ENCODE measurements around the gene CCL17. TPM values are rescaled to one million over a fixed set of nuclear protein-coding genes. Genes with fewer than 3 reads are reported as not detected.
"Not testable (repeated sequence)": the region's sequence is repeated elsewhere in the genome, so short reads cannot be mapped to it uniquely, and the experiment has no call there.

CCL17 gene
- polyA plus RNA-seq, 3 donors = not detected

DNA sequence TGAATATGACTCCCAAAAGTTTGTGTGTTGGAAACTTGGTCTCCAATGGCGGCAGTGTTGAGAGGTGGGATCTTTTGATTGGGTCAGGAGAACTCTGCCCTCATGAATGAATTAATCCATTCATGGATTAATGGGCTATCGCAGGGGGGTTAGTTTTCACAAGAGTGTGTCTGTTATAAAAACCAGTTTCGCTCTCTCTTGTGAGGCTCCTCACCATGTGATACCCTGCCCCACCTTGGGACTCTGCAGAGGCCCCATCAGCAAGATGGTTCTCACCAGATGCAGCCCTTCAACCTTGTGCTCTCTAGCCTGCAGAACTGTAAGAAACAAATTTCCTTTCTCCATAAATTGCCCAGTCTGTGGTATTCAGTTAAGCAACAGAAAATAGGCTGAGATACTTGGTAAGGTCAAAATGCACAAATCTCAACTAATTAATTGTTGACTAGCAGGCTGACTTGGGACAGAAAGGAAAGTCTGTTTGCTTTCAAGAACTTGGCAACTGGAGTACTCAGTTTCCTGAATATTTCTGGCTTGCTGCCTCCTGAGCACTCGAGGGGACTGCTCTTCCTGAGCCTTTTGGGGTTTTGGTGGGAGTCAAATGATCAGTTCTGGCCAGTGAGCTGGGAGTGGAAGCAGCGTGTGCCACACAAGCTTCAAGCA, 13.8 kb upstream of the CCL17 start:
- no peak overlapping the region for H3K27ac ChIP-seq (ENCODE audit: low read depth, low read length)
- WGBS, 3 donors = 53 to 66% (median 58%) methylated on average over 5 of the region's 5 CpGs

DNA sequence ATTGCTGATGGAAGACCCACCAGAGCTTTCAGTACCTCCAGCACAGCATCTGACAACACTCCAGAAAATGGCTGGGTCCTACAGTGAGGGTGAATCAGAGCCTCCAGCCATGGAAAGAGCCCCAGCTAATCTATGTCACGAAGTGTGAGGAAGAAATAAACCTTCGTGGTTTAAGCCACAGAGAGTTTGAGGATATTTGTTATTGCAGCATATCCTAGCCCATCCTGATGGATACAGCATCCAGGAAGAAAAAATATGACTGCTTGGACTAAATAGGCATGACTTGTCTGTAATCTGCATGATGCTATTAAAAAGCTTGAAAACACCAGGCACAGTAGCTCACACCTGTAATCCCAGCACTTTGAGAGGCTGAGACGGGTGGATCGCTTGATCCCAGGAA, 13.3 kb upstream of the CCL17 start:
- no peak overlapping the region for H3K27ac ChIP-seq (ENCODE audit: low read depth, low read length)
- WGBS, 3 donors = 61 to 83% (median 67%) methylated on average over 4 of the region's 4 CpGs

DNA sequence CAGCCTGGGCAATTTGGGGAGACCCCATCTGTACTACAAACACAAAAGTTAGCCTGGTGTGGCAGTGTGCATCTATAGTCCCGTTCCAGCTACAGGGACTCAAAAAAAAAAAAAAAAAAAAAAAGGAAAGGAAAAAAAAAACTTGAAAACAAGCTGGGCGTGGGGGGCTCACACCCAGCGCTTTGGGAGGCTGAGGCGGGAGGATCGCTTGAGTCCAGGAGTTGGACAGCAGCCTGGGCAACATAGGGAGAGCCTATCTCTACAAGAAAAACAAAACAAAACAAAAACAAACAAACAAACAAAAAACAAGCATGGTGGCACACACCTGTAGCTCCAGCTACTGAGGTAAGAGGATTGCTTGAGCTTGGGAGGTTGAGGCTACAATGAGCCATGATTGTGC, 12.9 kb upstream of the CCL17 start:
- no peak overlapping the region for H3K27ac ChIP-seq (ENCODE audit: low read depth, low read length)
- WGBS, 3 donors = 79 to 84% (median 82%) methylated on average over 5 of the region's 5 CpGs

DNA sequence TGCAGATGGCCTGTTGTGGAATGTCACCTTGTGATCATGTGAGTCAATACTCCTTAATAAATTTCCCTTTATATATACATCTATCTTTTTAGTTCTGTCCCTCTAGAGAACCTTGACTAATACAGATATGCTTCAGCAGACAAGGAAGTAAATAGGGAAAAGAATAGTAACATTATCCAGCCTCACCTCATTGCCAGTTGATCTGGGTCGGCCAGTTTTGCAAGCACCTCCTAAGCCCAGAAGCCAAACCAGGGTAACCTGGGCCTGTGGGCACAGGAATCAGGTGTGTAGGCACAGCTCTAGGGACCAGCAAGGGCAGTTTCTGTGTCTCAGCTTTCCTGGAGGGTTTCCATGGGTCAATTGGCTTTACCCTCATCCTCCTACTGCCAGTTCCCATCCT, 11.9 kb upstream of the CCL17 start:
- 20 to 82% (median 80%) methylated on average over 1 of the region's 1 CpG for WGBS, 3 donors
- no peak overlapping the region for H3K27ac ChIP-seq (ENCODE audit: low read depth, low read length)

DNA sequence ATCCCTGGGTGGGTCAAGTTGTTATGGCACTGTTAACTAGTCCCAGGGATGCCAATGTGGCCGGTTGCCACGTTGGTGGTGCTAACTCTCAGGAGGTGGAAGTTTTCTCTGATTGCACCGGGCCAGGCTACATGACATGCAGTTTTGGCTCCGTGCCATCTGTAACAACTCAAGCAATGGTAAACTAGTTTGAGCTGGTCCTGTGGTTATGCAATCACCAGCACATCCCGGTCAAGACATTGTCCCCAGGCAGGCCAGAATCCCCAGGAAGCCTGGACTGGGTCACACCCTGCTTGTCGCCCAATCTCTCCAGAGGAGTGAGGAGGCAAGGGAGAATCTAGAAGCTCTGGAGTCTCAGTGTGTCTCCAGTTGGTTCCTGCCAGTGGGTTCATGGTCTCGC, 10.1 kb upstream of the CCL17 start:
- WGBS, 3 donors = 53 to 57% (median 54%) methylated on average over 7 of the region's 7 CpGs
- H3K27ac ChIP-seq (ENCODE audit: low read depth, low read length) = no peak overlapping the region

DNA sequence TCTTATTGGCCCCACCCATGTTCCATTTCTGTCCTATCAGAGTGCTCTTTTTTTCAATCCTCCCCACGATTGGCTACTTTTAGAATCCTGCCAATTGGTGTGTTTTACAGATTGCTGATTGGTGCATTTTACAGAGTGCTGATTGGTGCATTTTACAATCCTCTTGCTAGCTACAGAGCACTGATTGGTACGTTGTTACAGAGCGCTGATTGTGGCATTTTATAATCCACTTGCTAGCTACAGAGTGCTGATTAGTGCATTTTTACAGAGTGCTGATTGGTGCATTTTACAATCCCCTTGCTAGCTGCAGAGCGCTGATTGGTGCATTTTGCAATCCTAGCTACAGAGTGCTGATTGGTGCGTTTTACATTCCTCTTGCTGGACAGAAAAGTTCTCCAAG, 9.5 kb upstream of the CCL17 start:
- no peak overlapping the region for H3K27ac ChIP-seq (ENCODE audit: low read depth, low read length)
- 85 to 92% (median 88%) methylated on average over 5 of the region's 5 CpGs for WGBS, 3 donors

DNA sequence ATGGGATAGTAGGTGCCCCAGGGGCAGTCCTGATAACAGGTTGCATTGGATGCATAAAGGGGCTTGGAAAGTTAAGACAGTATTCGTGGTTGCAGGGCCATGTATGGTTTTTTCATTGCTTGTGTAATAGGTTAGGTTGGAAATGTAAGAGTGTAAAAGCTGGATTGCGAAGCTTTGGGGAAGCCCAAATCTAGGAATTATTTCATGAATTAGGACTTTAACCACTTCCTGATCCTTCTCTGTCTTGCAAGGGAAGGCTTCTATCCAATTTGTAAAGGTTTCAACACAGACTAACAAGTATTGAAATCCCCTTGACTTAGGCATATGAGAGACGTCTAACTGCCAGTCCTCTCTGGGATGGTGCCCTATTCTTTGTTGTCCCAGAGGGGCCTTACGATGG, 7.8 kb upstream of the CCL17 start:
- 65 to 90% (median 68%) methylated on average over 4 of the region's 4 CpGs for WGBS, 3 donors
- no peak overlapping the region for H3K27ac ChIP-seq (ENCODE audit: low read depth, low read length)

DNA sequence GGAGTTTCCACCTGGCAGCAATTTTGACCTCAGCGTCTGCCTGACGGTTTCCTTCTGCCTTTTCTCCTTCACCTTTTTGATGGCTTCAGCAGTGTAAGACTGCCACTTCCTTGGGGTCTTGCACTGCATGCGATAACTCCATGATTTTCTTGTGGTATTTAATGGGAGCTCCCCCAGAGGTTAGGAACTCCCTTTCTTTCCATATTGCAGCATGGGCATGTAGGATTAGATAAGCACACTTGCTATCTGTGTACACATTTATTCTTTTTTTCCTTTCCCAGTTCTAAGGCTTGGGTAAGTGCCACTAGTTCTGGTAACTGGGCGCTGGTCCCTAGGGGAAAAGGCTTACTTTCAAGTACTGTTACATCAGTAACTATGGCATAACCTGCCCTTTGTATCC, 7.1 kb upstream of the CCL17 start:
- WGBS, 3 donors = 81 to 87% (median 83%) methylated on average over 4 of the region's 4 CpGs
- H3K27ac ChIP-seq (ENCODE audit: low read depth, low read length) = not testable (repeated sequence)

DNA sequence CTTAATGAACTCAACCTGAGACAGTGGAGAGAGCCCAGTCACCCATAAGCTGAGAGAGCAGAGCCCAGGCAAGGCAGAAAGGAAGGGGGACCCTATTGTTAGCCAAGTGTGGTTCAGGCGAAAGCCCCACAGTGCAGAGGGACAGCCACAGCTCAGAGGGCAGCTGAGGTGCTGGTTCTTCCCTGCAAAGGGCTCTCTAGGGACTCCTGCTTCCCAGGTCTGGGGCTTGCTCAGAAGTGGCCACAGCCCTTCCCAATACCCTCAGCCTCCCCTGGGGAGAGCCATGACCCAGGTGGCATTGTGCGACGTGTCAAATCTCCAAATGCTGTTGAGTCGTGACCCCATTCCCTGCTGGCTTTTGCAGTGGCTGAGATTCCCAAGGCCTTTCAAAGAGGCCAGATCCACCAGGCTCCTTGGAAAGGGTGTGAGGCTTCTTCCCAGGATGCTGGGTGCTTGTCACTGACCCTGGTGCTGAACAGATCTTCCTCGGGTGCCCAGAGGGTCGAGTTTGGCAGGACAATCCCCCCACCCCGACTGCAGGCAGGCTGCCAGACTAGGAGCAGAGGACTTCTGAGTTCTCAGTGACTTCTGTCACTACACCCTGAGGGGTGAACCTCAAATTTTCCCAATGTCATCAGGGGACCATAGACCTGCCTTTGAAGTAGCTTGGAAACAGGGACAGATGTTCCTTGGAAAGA, 2.5 kb upstream of the CCL17 start:
- 54 to 71% (median 66%) methylated on average over 7 of the region's 7 CpGs for WGBS, 3 donors
- H3K27ac ChIP-seq (ENCODE audit: low read depth, low read length) = no peak overlapping the region

DNA sequence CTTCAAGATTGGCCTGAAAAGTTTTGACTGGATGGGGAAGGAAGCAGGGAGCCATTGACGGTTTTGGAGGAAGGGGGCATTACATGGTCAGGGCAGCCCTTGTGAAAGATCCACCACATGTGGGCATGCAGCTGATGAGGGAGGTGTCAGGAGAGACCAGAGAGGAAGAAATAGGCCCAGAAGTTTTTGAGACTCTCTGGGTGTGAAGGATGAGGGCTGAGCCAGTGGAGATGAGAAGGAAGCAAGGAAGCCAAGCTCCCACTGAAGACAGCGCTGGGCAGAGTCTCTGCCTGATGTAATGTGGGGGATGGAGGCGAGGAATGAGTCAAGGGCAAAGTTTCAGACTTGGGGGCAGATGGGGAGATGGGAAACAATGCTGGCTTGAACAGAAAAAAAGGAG, 530 bp downstream of the CCL17 start:
- 64 to 69% (median 68%) methylated on average over 3 of the region's 3 CpGs for WGBS, 3 donors

DNA sequence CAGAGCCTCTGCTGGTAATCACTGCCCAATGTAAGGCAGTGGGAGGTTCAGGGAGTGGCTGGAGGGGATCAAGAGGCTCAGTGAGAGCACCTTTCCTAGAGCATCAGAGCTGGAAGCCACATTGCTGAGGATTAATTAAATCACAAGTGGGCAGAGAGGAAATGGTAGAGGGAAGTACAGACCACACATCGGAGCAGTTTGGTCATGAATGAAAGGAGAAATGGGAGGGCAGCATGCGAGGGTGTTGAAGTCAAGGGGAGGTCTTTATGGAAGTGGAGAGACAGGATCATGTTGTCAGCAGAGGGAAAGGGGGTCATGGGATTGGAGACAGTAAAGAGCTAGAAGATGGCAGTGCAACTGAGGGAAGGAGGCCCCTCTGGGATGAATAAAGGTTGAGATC, 2.3 kb downstream of the CCL17 start:
- H3K27ac ChIP-seq (ENCODE audit: low read depth, low read length) = no peak overlapping the region
- 42 to 71% (median 46%) methylated on average over 2 of the region's 2 CpGs for WGBS, 3 donors

More for the DNA sequence above, 530 bp downstream of the CCL17 start:
- no peak overlapping the region for H3K27ac ChIP-seq (ENCODE audit: low read depth, low read length)

DNA sequence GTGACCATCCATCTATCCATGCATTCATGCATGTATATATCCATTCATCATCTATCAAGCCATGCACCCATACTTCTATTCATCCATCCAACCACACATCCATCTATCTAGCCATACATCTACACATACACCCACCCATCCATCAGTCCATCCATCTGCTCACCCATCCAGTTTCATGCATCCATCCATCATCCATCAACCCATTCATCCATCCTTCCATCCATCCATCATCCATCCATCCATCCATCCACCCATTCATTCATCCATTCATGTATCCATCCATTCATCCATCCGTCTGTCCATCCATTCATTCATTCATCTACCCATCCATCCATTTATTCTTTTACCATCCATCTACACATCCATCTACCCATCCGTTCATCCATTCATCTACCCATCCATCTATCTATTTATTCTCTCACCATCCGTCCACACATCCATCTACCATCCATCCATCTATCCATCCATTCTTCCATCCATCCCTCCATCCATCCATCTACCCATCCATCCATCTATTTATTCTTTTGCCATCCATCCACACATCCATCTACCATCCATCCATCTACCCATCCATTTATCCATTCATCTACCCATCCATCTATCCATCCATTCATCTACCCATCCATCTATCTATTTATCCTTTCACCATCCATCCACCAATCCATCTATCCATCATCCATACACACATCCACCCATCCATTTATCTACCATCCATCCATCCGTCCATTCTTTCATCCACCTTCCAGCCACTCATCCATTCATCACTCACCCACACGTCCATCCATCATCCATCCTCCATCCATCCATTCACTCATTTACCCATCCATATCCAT, 3.2 kb downstream of the CCL17 start:
- 75 to 97% (median 92%) methylated on average over 5 of the region's 5 CpGs for WGBS, 3 donors

DNA sequence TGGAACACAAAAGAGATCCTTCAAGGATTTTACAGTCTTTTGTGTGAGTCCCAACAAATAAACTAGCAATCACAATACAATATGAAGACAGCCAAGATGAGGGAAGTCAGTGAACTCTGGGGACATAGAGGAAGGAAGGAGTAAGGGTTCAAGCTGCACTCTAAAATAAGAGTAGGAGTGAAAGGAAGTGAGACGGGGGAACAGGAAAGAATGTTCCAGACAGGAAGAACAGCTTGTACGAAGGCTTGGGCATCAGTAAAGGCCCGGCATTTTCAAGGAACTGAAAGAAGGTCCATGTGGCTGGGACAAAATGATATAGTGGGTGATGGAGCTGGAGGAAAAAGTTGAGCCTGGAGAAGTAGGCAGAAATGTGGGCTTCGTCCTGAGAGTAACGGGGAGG, 4.5 kb downstream of the CCL17 start:
- H3K27ac ChIP-seq (ENCODE audit: low read depth, low read length) = no peak overlapping the region

More for the DNA sequence above, 3.2 kb downstream of the CCL17 start:
- no peak overlapping the region for H3K27ac ChIP-seq (ENCODE audit: low read depth, low read length)

DNA sequence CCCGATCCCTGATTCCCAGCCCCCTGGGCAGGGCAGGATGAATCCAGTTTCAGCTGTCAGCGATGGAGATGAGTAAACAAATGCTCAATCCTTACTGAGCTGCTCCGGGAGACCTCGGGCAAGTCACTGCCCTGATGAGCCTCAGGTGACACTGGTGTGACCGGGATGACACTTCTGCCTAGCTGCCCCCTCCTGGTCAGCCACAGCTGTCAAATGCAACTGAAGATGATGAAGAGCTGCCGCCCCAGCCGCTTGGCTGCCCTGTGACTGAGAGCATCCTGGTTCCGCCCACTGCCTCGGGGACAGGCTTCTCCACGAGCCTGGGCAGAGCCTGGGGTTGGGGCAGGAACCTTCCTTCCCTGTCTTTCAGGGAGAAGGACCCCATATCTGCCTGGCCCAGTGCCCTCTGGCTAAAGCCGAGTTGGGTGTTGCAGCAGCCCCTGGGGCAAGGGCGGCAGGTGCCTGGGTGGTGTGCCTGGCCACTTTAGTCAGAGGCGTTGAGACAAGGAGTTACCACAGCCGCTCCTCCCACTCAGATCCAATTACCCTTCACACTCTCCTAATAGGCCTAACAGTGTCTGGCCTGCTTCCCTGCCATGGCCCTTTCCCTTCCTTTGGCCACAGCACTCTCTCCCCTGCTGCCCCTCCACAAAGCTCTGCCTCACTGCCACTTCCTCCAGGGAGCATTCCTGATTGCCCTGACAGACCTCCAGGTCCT, 5.5 kb downstream of the CCL17 start:
- no peak overlapping the region for H3K27ac ChIP-seq (ENCODE audit: low read depth, low read length)
- 58 to 78% (median 72%) methylated on average over 13 to 14 of the region's 14 CpGs for WGBS, 3 donors

More for the DNA sequence above, 4.5 kb downstream of the CCL17 start:
- 47 to 75% (median 49%) methylated on average over 5 of the region's 5 CpGs for WGBS, 3 donors

DNA sequence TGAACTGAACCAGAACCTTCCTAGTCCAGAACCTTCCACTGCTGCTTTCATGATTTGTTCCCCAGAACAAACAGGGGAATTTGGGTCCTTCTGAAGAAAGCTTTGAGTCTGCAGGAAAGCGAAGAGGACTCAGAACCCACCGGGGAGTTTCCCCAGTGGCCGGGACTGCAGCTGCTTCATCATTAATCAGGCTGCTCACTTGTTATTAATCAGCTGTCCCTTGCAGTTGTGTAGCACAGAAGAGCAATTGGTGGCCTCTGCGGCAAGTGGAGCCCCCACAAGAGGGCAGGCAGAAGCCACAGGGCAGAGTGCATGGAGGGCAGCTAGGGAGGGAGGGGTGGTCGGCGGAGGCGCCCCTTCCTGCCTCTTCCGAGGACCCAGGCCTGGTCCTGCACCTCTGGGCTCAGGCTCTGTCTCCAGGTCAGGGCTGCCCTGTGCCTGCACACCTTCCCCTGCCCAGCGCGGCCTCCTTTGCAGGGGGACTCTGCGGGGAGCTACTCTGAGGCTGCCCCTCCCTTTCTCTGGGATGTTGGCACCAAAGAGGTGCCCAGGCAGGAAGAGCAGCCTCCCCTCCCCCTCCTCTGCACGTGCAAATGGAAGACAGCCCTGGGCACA, 6.9 kb downstream of the CCL17 start:
- 57 to 72% (median 65%) methylated on average over 11 to 12 of the region's 12 CpGs for WGBS, 3 donors

DNA sequence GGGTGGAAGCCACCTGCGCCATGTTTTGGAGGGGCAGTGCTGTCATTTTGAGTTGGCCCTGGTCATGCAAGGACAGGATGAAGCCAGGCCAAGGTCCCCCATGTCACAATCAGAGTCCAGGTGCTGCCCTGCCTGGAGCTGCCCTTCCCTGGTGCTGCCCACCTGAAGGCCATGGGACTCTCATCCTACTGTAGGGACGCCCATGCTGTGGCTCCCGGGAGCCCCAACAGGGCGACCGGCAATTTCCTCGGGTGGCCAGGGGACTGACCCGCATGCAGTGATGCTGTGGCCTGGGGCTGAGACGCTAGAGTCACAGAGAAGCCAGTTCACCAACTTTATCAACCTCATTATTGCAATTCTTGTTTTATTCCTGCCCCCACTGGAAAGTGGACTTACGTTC, 8.0 kb downstream of the CCL17 start:
- WGBS, 3 donors = 90 to 92% (median 90%) methylated on average over 9 of the region's 9 CpGs
- H3K27ac ChIP-seq (ENCODE audit: low read depth, low read length) = no peak overlapping the region

More for the DNA sequence above, 6.9 kb downstream of the CCL17 start:
- H3K27ac ChIP-seq (ENCODE audit: low read depth, low read length) = no peak overlapping the region

DNA sequence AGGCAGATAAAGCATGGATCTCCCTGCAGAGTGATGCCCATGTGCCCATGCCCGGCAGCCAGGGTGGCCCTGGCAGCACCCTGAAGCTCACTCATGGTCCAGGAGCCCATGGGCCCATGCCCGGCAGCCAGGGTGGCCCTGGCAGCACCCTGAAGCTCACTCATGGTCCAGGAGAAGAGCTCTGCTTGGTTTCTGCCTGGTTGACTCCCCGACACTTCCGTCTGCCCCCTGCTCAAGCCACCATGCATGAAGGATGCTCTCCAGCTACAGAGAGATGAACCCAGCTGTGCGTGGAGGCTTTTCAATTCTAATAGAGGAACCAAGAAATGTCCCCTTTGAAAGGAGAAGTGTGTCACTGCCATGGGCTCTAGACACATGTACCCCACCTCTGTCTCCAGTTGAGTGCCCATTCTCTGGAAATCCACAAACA, 8.7 kb downstream of the CCL17 start:
- WGBS, 3 donors = 79 to 86% (median 86%) methylated on average over 5 of the region's 5 CpGs
- no peak overlapping the region for H3K27ac ChIP-seq (ENCODE audit: low read depth, low read length)

DNA sequence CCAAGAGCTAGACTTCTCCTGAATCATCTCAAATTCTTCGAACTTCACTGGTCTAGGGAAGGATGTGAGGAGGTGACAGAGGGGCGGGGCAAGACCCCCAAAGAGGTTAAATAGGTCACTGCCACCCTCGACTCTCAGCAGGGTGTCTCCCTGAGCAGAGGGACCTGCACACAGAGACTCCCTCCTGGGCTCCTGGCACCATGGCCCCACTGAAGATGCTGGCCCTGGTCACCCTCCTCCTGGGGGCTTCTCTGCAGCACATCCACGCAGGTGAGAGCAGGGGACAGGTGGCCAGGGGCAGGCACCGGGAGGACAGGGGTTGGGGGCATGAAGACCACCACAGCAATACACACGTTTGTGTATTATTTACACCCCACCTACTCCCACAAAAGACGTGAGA, 9.2 kb downstream of the CCL17 start:
- H3K27ac ChIP-seq (ENCODE audit: low read depth, low read length) = no peak overlapping the region
- WGBS, 3 donors = 54 to 79% (median 57%) methylated on average over 7 of the region's 7 CpGs

Measured in adipose tissue (tissue), 3 donors.